Keratinocyte (primary cell): Measurements from ENCODE around the gene FRMPD1. TPM values are rescaled to one million over a fixed set of nuclear protein-coding genes. Genes with fewer than 3 reads are reported as not detected.

Experiments used
- DNase-seq: peaks from one replicate; pipeline ENCODE4 v3.0.0-alpha.2; 2011; ENCODE audit warnings: low read depth, missing footprints, low spot score
- FAIRE-seq: peaks from 2 replicates; lab custom pipeline; 2011; peaks lifted over from hg19 to GRCh38; lab: Jason Lieb, UNC
- H2AFZ ChIP-seq: 2 replicates; pipeline ENCODE4 v1.6.0; 2012; ENCODE audit warnings: low read length, control low read depth, inconsistent platforms; ENCODE audit not compliant: control insufficient read depth
- H3K27ac ChIP-seq: 2 replicates; pipeline ENCODE4 v1.5.1; 2011; ENCODE audit warnings: low read length; ENCODE audit not compliant: control insufficient read depth, insufficient read depth
- H3K27me3 ChIP-seq: 3 replicates; pipeline ENCODE4 v1.6.0; 2011; ENCODE audit warnings: low read length; ENCODE audit not compliant: control insufficient read depth, insufficient read depth; ENCODE audit errors: extremely low read depth
- H3K36me3 ChIP-seq, 2 experiments: 2 replicates in 1 of 2; 3 replicates in 1 of 2; pipeline ENCODE4 v1.5.1; 2011; ENCODE audit warnings: low read length in 2 of 2, mild to moderate bottlenecking in 1 of 2; ENCODE audit not compliant: control insufficient read depth in 2 of 2, insufficient read depth in 2 of 2; ENCODE audit errors: extremely low read depth in 1 of 2
- H3K4me1 ChIP-seq: 3 replicates; pipeline ENCODE4 v1.5.1; 2011; ENCODE audit warnings: low read length; ENCODE audit not compliant: control insufficient read depth, insufficient read depth; ENCODE audit errors: extremely low read depth
- H3K4me2 ChIP-seq: 3 replicates; pipeline ENCODE4 v1.6.0; 2011; ENCODE audit warnings: low read depth, low read length; ENCODE audit not compliant: control insufficient read depth, insufficient read depth; ENCODE audit errors: extremely low read depth
- H3K4me3 ChIP-seq, 3 experiments: fragments of 200-600 bp in 1 of 3; sonication (generic) in 1 of 3; 2 replicates in 2 of 3; 3 replicates in 1 of 3; pipeline ENCODE4 v1.5.1; 2011 to 2016; ENCODE audit warnings: low read length in 3 of 3, mild to moderate bottlenecking in 3 of 3, control low read depth in 2 of 3, inconsistent platforms in 1 of 3, low read depth in 1 of 3, mixed read lengths in 1 of 3, mixed run types in 1 of 3, moderate library complexity in 1 of 3; ENCODE audit not compliant: control insufficient read depth in 2 of 3, insufficient read depth in 2 of 3; ENCODE audit errors: extremely low read depth in 1 of 3
- H3K79me2 ChIP-seq: 2 replicates; pipeline ENCODE4 v1.6.0; 2012; ENCODE audit warnings: low read length; ENCODE audit not compliant: control insufficient read depth, insufficient read depth
- H3K9ac ChIP-seq: 3 replicates; pipeline ENCODE4 v1.6.0; 2011; ENCODE audit warnings: low read length; ENCODE audit not compliant: control insufficient read depth, insufficient read depth; ENCODE audit errors: extremely low read depth
- H3K9me1 ChIP-seq: 3 replicates; pipeline ENCODE4 v1.6.0; 2011; ENCODE audit warnings: low read length; ENCODE audit not compliant: control insufficient read depth, insufficient read depth; ENCODE audit errors: extremely low read depth
- H3K9me3 ChIP-seq: 2 replicates; pipeline ENCODE4 v1.5.1; 2012; ENCODE audit warnings: low read depth, low read length; ENCODE audit not compliant: control insufficient read depth
- H4K20me1 ChIP-seq: 3 replicates; pipeline ENCODE4 v1.6.0; 2011; ENCODE audit warnings: low read length; ENCODE audit not compliant: control insufficient read depth, insufficient read depth; ENCODE audit errors: extremely low read depth
- EZH2 ChIP-seq: IDR thresholded peaks from one replicate; pipeline ENCODE4 v1.6.1; 2012; ENCODE audit warnings: inconsistent platforms, mild to moderate bottlenecking, low read length, moderate library complexity
- dilution Hi-C: fragments of 300-500 bp; cut with MboI; formaldehyde crosslinking; loops from one replicate; pipeline ENCODE4 v1.7.0; 2020; ENCODE audit warnings: low sequenced_read_pairs; ENCODE audit not compliant: extremely low pct_ligation_motif_present
- polyA plus RNA-seq, 5 experiments: library from polyadenylated mRNA; depleted of rRNA in 3 of 5; stranded (reverse) in 3 of 5; stranded (forward) in 1 of 5; unstranded in 1 of 5; fragments of >200 nt; gene quantifications; 1 replicate in 1 of 5; 2 replicates in 3 of 5; 3 replicates in 1 of 5; pipeline versions ENCODE4 v1.2.1 to v1.2.3, GENCODE V29; 2011 to 2012; ENCODE audit warnings: missing spikeins in 2 of 5, low read depth in 1 of 5, low replicate concordance in 1 of 5
- TF ChIP-seq, protein P1 (sequence below), 3 experiments: IDR thresholded peaks in 1 of 3; conservative IDR thresholded peaks in 1 of 3; optimal IDR thresholded peaks in 1 of 3; 2 replicates in 2 of 3; 3 replicates in 1 of 3; pipeline versions ENCODE3 to v1.5.1; 2011; ENCODE audit warnings: low read length in 3 of 3, mild to moderate bottlenecking in 3 of 3, moderate library complexity in 2 of 3, control low read depth in 1 of 3, inconsistent platforms in 1 of 3; ENCODE audit not compliant: insufficient read depth in 2 of 3; ENCODE audit errors: extremely low read depth in 1 of 3

Gene FRMPD1
- polyA plus RNA-seq, 1 donor (not counting 4 experiments of a cell fraction or from before 2014, with no cell fraction given), result 0.01 TPM

DNA sequence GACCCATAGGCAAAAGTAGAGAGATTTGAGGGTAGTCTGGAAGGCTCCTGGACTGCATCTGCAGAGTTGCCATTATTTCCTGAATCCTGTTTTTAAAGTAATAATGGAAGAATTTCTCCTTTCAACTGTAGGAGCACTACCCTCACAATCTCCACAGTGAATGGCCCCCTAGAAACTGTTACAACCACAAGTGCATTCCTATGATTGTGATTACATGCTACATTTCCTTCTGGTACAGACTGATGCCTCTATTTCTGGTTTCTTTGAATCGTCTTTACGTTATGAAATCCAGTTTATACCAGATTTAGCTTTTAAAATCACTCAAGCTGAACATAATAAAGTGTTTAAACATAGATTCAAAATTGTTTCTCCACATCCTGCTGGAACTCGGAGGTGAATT, 49.4 kb downstream of the FRMPD1 start:
- TF ChIP-seq EZH2, result no peak
- TF ChIP-seq, protein P1, sequence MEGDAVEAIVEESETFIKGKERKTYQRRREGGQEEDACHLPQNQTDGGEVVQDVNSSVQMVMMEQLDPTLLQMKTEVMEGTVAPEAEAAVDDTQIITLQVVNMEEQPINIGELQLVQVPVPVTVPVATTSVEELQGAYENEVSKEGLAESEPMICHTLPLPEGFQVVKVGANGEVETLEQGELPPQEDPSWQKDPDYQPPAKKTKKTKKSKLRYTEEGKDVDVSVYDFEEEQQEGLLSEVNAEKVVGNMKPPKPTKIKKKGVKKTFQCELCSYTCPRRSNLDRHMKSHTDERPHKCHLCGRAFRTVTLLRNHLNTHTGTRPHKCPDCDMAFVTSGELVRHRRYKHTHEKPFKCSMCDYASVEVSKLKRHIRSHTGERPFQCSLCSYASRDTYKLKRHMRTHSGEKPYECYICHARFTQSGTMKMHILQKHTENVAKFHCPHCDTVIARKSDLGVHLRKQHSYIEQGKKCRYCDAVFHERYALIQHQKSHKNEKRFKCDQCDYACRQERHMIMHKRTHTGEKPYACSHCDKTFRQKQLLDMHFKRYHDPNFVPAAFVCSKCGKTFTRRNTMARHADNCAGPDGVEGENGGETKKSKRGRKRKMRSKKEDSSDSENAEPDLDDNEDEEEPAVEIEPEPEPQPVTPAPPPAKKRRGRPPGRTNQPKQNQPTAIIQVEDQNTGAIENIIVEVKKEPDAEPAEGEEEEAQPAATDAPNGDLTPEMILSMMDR (optimal IDR thresholded peaks at IDR 0.05 in 1 of 3, IDR thresholded peaks at IDR 0.05 in 1 of 3, conservative IDR thresholded peaks at IDR 0.05 in 1 of 3; ENCODE audit: extremely low read depth in 1 of 3, insufficient read depth in 2 of 3, low read length in 3 of 3), result no peak
- H3K9me1 ChIP-seq, result no peaks in the 10 kb centered on the region
- DNase-seq (no peak), FAIRE-seq (no peak)
- no peak overlapping the region for H3K27ac ChIP-seq
- H3K27me3 ChIP-seq, result peaks cover 4% of the 10 kb centered on the region
- H3K4me3 ChIP-seq, result no peak overlapping the region
- no peaks in the 10 kb centered on the region for H3K9me3 ChIP-seq
- H3K79me2 ChIP-seq, result no peaks in the 10 kb centered on the region
- dilution Hi-C loops, result no loop called here
- no peaks in the 10 kb centered on the region for H3K36me3 ChIP-seq
- H3K9ac ChIP-seq, result no peak overlapping the region
- no peaks in the 10 kb centered on the region for H3K4me1 ChIP-seq
- no peak overlapping the region for H3K4me2 ChIP-seq
- H2AFZ ChIP-seq, result no peak overlapping the region
- H4K20me1 ChIP-seq, result no peaks in the 10 kb centered on the region

DNA sequence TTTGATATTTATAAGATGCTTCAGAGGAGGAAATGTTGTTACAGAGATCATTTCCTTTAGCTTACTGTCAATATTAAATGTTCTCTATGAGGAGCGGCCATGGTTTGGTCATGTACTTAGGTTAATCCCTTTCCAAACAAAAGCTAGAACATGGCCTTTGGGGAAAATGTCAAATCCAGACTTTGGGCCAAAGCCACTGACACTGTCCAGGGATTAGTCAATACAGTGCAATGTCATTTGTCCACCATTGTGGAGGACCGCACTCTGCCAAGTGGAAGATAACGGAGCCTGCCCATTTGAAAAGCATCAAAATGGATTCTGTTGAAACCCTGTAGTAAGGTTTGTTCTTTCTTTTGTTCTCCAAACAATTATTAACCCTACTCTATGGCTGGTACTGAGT, 50.1 kb downstream of the FRMPD1 start:
- Histone ChIP-seq H3K4me1 (no peaks in the 10 kb centered on the region), H4K20me1 (no peaks in the 10 kb centered on the region), H2AFZ (no peak overlapping the region), H3K4me2 (no peak overlapping the region), H3K79me2 (no peaks in the 10 kb centered on the region), H3K9ac (no peak overlapping the region), H3K36me3 (no peaks in the 10 kb centered on the region), H3K27ac (no peak overlapping the region), H3K4me3 (no peak overlapping the region), H3K9me3 (no peaks in the 10 kb centered on the region), H3K27me3 (no peaks in the 10 kb centered on the region), H3K9me1 (no peaks in the 10 kb centered on the region)
- TF ChIP-seq EZH2, result no peak
- TF ChIP-seq, protein P1 (optimal IDR thresholded peaks at IDR 0.05 in 1 of 3, IDR thresholded peaks at IDR 0.05 in 1 of 3, conservative IDR thresholded peaks at IDR 0.05 in 1 of 3; ENCODE audit: extremely low read depth in 1 of 3, insufficient read depth in 2 of 3, low read length in 3 of 3), result no peak
- FAIRE-seq (no peak), DNase-seq (no peak)
- dilution Hi-C loops, result no loop called here
